IPS-20b (cell line): ENCODE results near the gene PRKACA.
A peak's percentile ranks its signal among the peaks of the same experiment; 100 is the strongest.

Experiments
- H3K27ac ChIP-seq: one replicate; pipeline ENCODE4 v1.5.1; 2013; ENCODE audit warnings: low read length
- H3K27me3 ChIP-seq: 2 replicates; pipeline ENCODE4 v1.6.1; 2013; ENCODE audit warnings: mild to moderate bottlenecking, low read length, inconsistent platforms; ENCODE audit not compliant: insufficient read depth
- H3K36me3 ChIP-seq: 2 replicates; pipeline ENCODE4 v1.6.1; 2013; ENCODE audit warnings: low read depth, mild to moderate bottlenecking, inconsistent platforms, low read length, moderate library complexity; ENCODE audit not compliant: insufficient read depth
- H3K4me1 ChIP-seq: 2 replicates; pipeline ENCODE4 v1.6.1; 2013; ENCODE audit warnings: mild to moderate bottlenecking, control low read depth, inconsistent platforms, low read length, moderate library complexity; ENCODE audit not compliant: insufficient read depth
- H3K4me3 ChIP-seq: 2 replicates; pipeline ENCODE4 v1.5.1; 2013; ENCODE audit warnings: mild to moderate bottlenecking, low read length, inconsistent platforms
- H3K9ac ChIP-seq: 2 replicates; pipeline ENCODE4 v1.6.1; 2013; ENCODE audit warnings: low read depth, mild to moderate bottlenecking, inconsistent platforms, low read length, moderate library complexity
- H3K9me3 ChIP-seq: 2 replicates; pipeline ENCODE4 v1.6.1; 2013; ENCODE audit warnings: mild to moderate bottlenecking, low read depth, low read length, inconsistent platforms; ENCODE audit not compliant: insufficient read depth

PRKACA gene

GRCh38 chr19:14117668-14118164 is at the start of gene PRKACA:
TSS of gene PRKACA (minus strand) at chr19:14117762. CDS start at chr19:14117547, 215 bp downstream.
- no peaks in the 10 kb centered on the region for H3K9me3 ChIP-seq
- H3K4me3 ChIP-seq: peak within 1 kb of the TSS; percentile 75
- peak within 1 kb of the TSS; percentile 52 for H3K27ac ChIP-seq
- peaks cover 13% of the 10 kb centered on the region; the same call in 1 of the 2 replicates for H3K36me3 ChIP-seq
- peaks cover 14% of the 10 kb centered on the region; the same call in 1 of the 2 replicates for H3K4me1 ChIP-seq
- peak within 1 kb of the TSS; percentile 76; the same call in 1 of the 2 replicates for H3K9ac ChIP-seq
- no peaks in the 10 kb centered on the region for H3K27me3 ChIP-seq

GRCh38 chr19:14166999-14167575 is 49.5 kb upstream of the PRKACA start:
- Histone ChIP-seq H3K9ac (no peak overlapping the region), H3K27ac (no peak overlapping the region), H3K4me3 (no peak overlapping the region), H3K9me3 (no peaks in the 10 kb centered on the region), H3K36me3 (peaks cover 56% of the 10 kb centered on the region), H3K27me3 (no peaks in the 10 kb centered on the region), H3K4me1 (no peaks in the 10 kb centered on the region)

- H3K27me3 ChIP-seq: no peaks in the 10 kb centered on the region
- no peak overlapping the region for H3K9ac ChIP-seq
- H3K27ac ChIP-seq: no peak overlapping the region
- H3K4me3 ChIP-seq: no peak overlapping the region
- H3K9me3 ChIP-seq: no peaks in the 10 kb centered on the region
- H3K36me3 ChIP-seq: peaks cover 55% of the 10 kb centered on the region
- no peaks in the 10 kb centered on the region for H3K4me1 ChIP-seq
These were observed 48.6 kb upstream of the PRKACA start for GRCh38 chr19:14165990-14166830.

- no peaks in the 10 kb centered on the region for H3K4me1 ChIP-seq
- H3K27ac ChIP-seq: no peak overlapping the region
- no peaks in the 10 kb centered on the region for H3K9me3 ChIP-seq
- H3K9ac ChIP-seq: no peak overlapping the region
- no peak overlapping the region for H3K4me3 ChIP-seq
- no peaks in the 10 kb centered on the region for H3K27me3 ChIP-seq
- H3K36me3 ChIP-seq: peaks cover 42% of the 10 kb centered on the region
These were observed 47.3 kb upstream of the PRKACA start for GRCh38 chr19:14164724-14165493.

- H3K27ac ChIP-seq: no peak overlapping the region
- H3K4me1 ChIP-seq: no peaks in the 10 kb centered on the region
- H3K9me3 ChIP-seq: no peaks in the 10 kb centered on the region
- no peak overlapping the region for H3K9ac ChIP-seq
- peaks cover 42% of the 10 kb centered on the region for H3K36me3 ChIP-seq
- no peak overlapping the region for H3K4me3 ChIP-seq
- no peaks in the 10 kb centered on the region for H3K27me3 ChIP-seq
These were observed 46.5 kb upstream of the PRKACA start for GRCh38 chr19:14164082-14164481.

GRCh38 chr19:14162871-14163297 is 45.3 kb upstream of the PRKACA start:
- Histone ChIP-seq H3K36me3 (peaks cover 44% of the 10 kb centered on the region), H3K9me3 (no peaks in the 10 kb centered on the region), H3K9ac (no peak overlapping the region), H3K4me3 (no peak overlapping the region), H3K27ac (no peak overlapping the region), H3K27me3 (no peaks in the 10 kb centered on the region), H3K4me1 (no peaks in the 10 kb centered on the region)

GRCh38 chr19:14161305-14161704 is 43.7 kb upstream of the PRKACA start:
- no peaks in the 10 kb centered on the region for H3K4me1 ChIP-seq
- no peaks in the 10 kb centered on the region for H3K27me3 ChIP-seq
- H3K27ac ChIP-seq: no peak overlapping the region
- H3K36me3 ChIP-seq: peaks cover 59% of the 10 kb centered on the region
- H3K4me3 ChIP-seq: no peak overlapping the region
- H3K9me3 ChIP-seq: no peaks in the 10 kb centered on the region
- no peak overlapping the region for H3K9ac ChIP-seq

GRCh38 chr19:14160017-14160703 is 42.6 kb upstream of the PRKACA start:
- Histone ChIP-seq H3K27me3 (no peaks in the 10 kb centered on the region), H3K27ac (no peak overlapping the region), H3K36me3 (peaks cover 68% of the 10 kb centered on the region), H3K4me1 (no peaks in the 10 kb centered on the region), H3K9me3 (no peaks in the 10 kb centered on the region), H3K4me3 (no peak overlapping the region), H3K9ac (no peak overlapping the region)

GRCh38 chr19:14159059-14159458 is 41.5 kb upstream of the PRKACA start:
- Histone ChIP-seq H3K27ac (no peak overlapping the region), H3K9me3 (no peaks in the 10 kb centered on the region), H3K36me3 (peaks cover 78% of the 10 kb centered on the region)

GRCh38 chr19:14158276-14159023 is 40.9 kb upstream of the PRKACA start:
- Histone ChIP-seq H3K9ac (no peak overlapping the region), H3K27ac (no peak overlapping the region), H3K9me3 (no peaks in the 10 kb centered on the region), H3K4me3 (no peak overlapping the region), H3K36me3 (peaks cover 77% of the 10 kb centered on the region), H3K4me1 (no peaks in the 10 kb centered on the region), H3K27me3 (no peaks in the 10 kb centered on the region)

More at GRCh38 chr19:14159059-14159458, 41.5 kb upstream of the PRKACA start:
- H3K27me3 ChIP-seq: no peaks in the 10 kb centered on the region
- no peaks in the 10 kb centered on the region for H3K4me1 ChIP-seq
- H3K9ac ChIP-seq: no peak overlapping the region
- no peak overlapping the region for H3K4me3 ChIP-seq
